HepG2 (cell line): ENCODE measurements around the gene SYP. TPM values are rescaled to one million over a fixed set of nuclear protein-coding genes. Genes with fewer than 3 reads are reported as not detected.

Experiments used
- BRD4 ChIP-seq: sonication (generic); formaldehyde crosslinking; IDR thresholded peaks from 2 replicates; pipeline ENCODE4 v1.4.0; 2020; ENCODE audit warnings: missing genetic modification reagents
- CCAR2 ChIP-seq: fragments of 200-400 bp; formaldehyde crosslinking; optimal IDR thresholded peaks from 2 replicates; pipeline ENCODE3; 2018; ENCODE audit warnings: low read depth, mild to moderate bottlenecking, low read length, moderate library complexity
- ELF3 ChIP-seq: IDR thresholded peaks from 2 replicates; pipeline ENCODE4 v1.6.1; 2016; ENCODE audit warnings: missing genetic modification reagents, missing compliant biosample characterization
- GPN1 ChIP-seq: sonication (generic); formaldehyde crosslinking; IDR thresholded peaks from 2 replicates; pipeline ENCODE4 v1.5.1; 2020; ENCODE audit warnings: missing genetic modification reagents, borderline replicate concordance
- GTF3A ChIP-seq: sonication (generic); formaldehyde crosslinking; conservative IDR thresholded peaks from 2 replicates; pipeline ENCODE4 v1.4.0; 2020; ENCODE audit warnings: mild to moderate bottlenecking, missing genetic modification reagents
- JUNB ChIP-seq: sonication (generic); formaldehyde crosslinking; IDR thresholded peaks from 2 replicates; pipeline ENCODE4 v1.8.0; 2022; ENCODE audit warnings: missing genetic modification reagents, mild to moderate bottlenecking, borderline replicate concordance
- KAT7 ChIP-seq: IDR thresholded peaks from 2 replicates; pipeline ENCODE4 v1.6.1; 2018; ENCODE audit warnings: borderline replicate concordance, missing compliant biosample characterization
- KDM5B ChIP-seq: sonication (generic); formaldehyde crosslinking; IDR thresholded peaks from 2 replicates; pipeline ENCODE4 v1.4.0; 2020; ENCODE audit warnings: missing genetic modification reagents, mild to moderate bottlenecking, borderline replicate concordance
- MEIS2 ChIP-seq: sonication (generic); formaldehyde crosslinking; IDR thresholded peaks from 2 replicates; pipeline ENCODE4 v1.9.0; 2021; ENCODE audit warnings: mild to moderate bottlenecking, missing genetic modification reagents
- NAIF1 ChIP-seq: sonication (generic); formaldehyde crosslinking; IDR thresholded peaks from 2 replicates; pipeline ENCODE4 v1.5.0; 2020; ENCODE audit warnings: mild to moderate bottlenecking, missing genetic modification reagents, borderline replicate concordance
- NRL ChIP-seq: sonication (generic); formaldehyde crosslinking; IDR thresholded peaks from 2 replicates; pipeline ENCODE4 v1.5.0; 2020; ENCODE audit warnings: missing genetic modification reagents, mild to moderate bottlenecking, moderate library complexity, borderline replicate concordance
- PITX1 ChIP-seq: sonication (generic); formaldehyde crosslinking; IDR thresholded peaks from 2 replicates; pipeline ENCODE4 v1.5.1; 2020; ENCODE audit warnings: mild to moderate bottlenecking, missing genetic modification reagents
- PPARG ChIP-seq: conservative IDR thresholded peaks from 2 replicates; pipeline ENCODE4 v1.6.1; 2016; ENCODE audit warnings: missing biosample characterization, missing genetic modification reagents
- SIX4 ChIP-seq: sonication (generic); formaldehyde crosslinking; IDR thresholded peaks from 2 replicates; pipeline ENCODE4 v1.4.0; 2020; ENCODE audit warnings: missing genetic modification reagents
- ZMYM2 ChIP-seq: sonication (generic); formaldehyde crosslinking; IDR thresholded peaks from 2 replicates; pipeline ENCODE4 v1.8.0; 2022; ENCODE audit warnings: mild to moderate bottlenecking, missing genetic modification reagents
- ZNF253 ChIP-seq: sonication (generic); formaldehyde crosslinking; IDR thresholded peaks from 2 replicates; pipeline ENCODE4 v1.8.0; 2022; ENCODE audit warnings: mild to moderate bottlenecking, missing genetic modification reagents, borderline replicate concordance
- ZNF720 ChIP-seq: sonication (generic); formaldehyde crosslinking; IDR thresholded peaks from 2 replicates; pipeline ENCODE4 v1.4.0; 2020; ENCODE audit warnings: missing genetic modification reagents
- ZNF841 ChIP-seq: sonication (generic); formaldehyde crosslinking; IDR thresholded peaks from 2 replicates; pipeline ENCODE4 v1.8.1; 2023; ENCODE audit warnings: missing genetic modification reagents, borderline replicate concordance
- polyA plus RNA-seq, 8 experiments: library from polyadenylated mRNA; depleted of rRNA in 3 of 8; stranded (reverse) in 7 of 8; unstranded in 1 of 8; fragments of >200 nt; fragmentation: Illumina TruSeq in 4 of 8; extraction: Trizol in 4 of 8; gene quantifications; 2 replicates each; pipeline versions ENCODE4 v1.2.1 to v1.2.3, GENCODE V29; 2011 to 2016; ENCODE audit warnings: low read depth in 4 of 8, missing spikeins in 1 of 8, mixed read lengths in 1 of 8; ENCODE audit not compliant: insufficient read depth in 1 of 8
- total RNA-seq, 5 experiments: library from RNA; depleted of rRNA; stranded (reverse); fragments of >200 nt; fragmentation: Illumina TruSeq; extraction: Trizol; gene quantifications; 2 replicates each; pipeline ENCODE4 v1.2.3, GENCODE V29; 2016; ENCODE audit warnings: low read depth in 1 of 5
- TF ChIP-seq, protein P1 (sequence below): sonication (generic); formaldehyde crosslinking; IDR thresholded peaks from 2 replicates; pipeline ENCODE4 v1.8.0; 2022; ENCODE audit warnings: mild to moderate bottlenecking, missing genetic modification reagents, moderate library complexity
- TF ChIP-seq, protein P2 (sequence below): sonication (generic); formaldehyde crosslinking; IDR thresholded peaks from 2 replicates; pipeline ENCODE4 v1.5.0; 2020; ENCODE audit warnings: missing genetic modification reagents
- TF ChIP-seq, protein P3 (sequence below): sonication (generic); formaldehyde crosslinking; IDR thresholded peaks from 2 replicates; pipeline ENCODE4 v1.4.0; 2020; ENCODE audit warnings: missing genetic modification reagents
- TF ChIP-seq, protein P4 (sequence below): sonication (generic); formaldehyde crosslinking; IDR thresholded peaks from 2 replicates; pipeline ENCODE4 v1.8.1; 2022; ENCODE audit warnings: mild to moderate bottlenecking, missing genetic modification reagents

Gene SYP
- total and polyA plus RNA-seq, 2 of the 13 experiments (the other 11 are each of a cell fraction or from before 2014, with no cell fraction given): 2.0 to 2.5 TPM

DNA sequence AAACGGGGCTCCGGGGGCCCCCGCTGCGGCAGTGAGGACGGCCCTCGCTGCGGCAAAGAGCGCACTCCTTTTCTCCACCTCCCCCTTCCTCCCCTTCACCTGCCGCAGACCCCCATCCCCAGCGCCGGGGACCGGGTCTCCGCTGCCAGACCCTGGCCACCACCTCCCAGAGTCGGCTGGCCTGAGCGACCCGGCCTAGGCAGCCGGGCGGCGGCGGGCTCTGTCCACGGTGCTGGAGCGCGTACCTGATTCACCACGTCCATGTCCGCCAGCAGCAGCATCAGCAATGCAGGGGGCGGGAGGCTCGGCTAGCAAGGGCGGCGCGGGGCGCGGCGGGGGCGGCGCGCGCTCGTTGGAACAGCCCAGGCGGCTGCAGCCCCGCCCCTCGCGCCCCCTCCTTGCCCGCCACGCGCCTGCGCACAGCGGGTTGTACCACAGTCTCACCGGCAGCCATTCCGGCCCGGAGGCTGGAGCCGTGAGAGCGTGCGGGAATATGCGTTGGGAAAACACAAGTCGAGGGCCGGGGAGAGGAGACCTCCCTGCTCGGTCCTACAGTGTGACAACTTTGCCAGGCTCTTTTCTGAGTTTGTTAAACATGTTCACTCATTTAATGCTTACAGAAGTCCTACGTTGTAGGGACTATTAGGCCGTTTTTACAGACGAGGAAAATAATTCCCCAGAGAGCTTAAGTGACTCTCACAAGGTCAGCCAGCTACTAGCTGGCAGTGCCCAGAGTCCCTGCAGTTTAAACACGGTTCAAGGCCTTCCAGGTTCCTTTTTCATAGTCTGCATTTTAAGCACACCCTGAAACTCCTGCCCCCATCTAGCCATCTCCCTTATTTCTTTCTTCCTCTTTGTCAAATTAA is at the start of gene SYP (continued):
- TF ChIP-seq PPARG (CRISPR knock-in tag) (0 out of 2 replicates have a peak, but pooled peaks have one; percentile 36), KDM5B (CRISPR knock-in tag) (peak; percentile 52; the same call in 1 of the 2 replicates), GPN1 (CRISPR knock-in tag) (no peak), ZNF841 (CRISPR knock-in tag) (no peak), CCAR2 (no peak), MEIS2 (CRISPR knock-in tag) (peak; percentile 95), ZNF720 (CRISPR knock-in tag) (no peak), SIX4 (CRISPR knock-in tag) (no peak), JUNB (CRISPR knock-in tag) (no peak), PITX1 (CRISPR knock-in tag) (no peak), ZNF253 (0 out of 2 replicates have a peak, but pooled peaks have one; percentile 60), NRL (CRISPR knock-in tag) (no peak), GTF3A (CRISPR knock-in tag) (no peak), KAT7 (CRISPR knock-in tag) (0 out of 2 replicates have a peak, but pooled peaks have one; percentile 38), ZMYM2 (CRISPR knock-in tag) (no peak), NAIF1 (CRISPR knock-in tag) (no peak), BRD4 (CRISPR knock-in tag) (peak; percentile 51; the same call in 1 of the 2 replicates), ELF3 (peak; percentile 44; the same call in 1 of the 2 replicates)
- TF ChIP-seq, protein P1, sequence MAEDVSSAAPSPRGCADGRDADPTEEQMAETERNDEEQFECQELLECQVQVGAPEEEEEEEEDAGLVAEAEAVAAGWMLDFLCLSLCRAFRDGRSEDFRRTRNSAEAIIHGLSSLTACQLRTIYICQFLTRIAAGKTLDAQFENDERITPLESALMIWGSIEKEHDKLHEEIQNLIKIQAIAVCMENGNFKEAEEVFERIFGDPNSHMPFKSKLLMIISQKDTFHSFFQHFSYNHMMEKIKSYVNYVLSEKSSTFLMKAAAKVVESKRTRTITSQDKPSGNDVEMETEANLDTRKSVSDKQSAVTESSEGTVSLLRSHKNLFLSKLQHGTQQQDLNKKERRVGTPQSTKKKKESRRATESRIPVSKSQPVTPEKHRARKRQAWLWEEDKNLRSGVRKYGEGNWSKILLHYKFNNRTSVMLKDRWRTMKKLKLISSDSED (CRISPR knock-in tag): no peak
- TF ChIP-seq, protein P2, sequence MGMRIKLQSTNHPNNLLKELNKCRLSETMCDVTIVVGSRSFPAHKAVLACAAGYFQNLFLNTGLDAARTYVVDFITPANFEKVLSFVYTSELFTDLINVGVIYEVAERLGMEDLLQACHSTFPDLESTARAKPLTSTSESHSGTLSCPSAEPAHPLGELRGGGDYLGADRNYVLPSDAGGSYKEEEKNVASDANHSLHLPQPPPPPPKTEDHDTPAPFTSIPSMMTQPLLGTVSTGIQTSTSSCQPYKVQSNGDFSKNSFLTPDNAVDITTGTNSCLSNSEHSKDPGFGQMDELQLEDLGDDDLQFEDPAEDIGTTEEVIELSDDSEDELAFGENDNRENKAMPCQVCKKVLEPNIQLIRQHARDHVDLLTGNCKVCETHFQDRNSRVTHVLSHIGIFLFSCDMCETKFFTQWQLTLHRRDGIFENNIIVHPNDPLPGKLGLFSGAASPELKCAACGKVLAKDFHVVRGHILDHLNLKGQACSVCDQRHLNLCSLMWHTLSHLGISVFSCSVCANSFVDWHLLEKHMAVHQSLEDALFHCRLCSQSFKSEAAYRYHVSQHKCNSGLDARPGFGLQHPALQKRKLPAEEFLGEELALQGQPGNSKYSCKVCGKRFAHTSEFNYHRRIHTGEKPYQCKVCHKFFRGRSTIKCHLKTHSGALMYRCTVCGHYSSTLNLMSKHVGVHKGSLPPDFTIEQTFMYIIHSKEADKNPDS: no peak
- TF ChIP-seq, protein P3, sequence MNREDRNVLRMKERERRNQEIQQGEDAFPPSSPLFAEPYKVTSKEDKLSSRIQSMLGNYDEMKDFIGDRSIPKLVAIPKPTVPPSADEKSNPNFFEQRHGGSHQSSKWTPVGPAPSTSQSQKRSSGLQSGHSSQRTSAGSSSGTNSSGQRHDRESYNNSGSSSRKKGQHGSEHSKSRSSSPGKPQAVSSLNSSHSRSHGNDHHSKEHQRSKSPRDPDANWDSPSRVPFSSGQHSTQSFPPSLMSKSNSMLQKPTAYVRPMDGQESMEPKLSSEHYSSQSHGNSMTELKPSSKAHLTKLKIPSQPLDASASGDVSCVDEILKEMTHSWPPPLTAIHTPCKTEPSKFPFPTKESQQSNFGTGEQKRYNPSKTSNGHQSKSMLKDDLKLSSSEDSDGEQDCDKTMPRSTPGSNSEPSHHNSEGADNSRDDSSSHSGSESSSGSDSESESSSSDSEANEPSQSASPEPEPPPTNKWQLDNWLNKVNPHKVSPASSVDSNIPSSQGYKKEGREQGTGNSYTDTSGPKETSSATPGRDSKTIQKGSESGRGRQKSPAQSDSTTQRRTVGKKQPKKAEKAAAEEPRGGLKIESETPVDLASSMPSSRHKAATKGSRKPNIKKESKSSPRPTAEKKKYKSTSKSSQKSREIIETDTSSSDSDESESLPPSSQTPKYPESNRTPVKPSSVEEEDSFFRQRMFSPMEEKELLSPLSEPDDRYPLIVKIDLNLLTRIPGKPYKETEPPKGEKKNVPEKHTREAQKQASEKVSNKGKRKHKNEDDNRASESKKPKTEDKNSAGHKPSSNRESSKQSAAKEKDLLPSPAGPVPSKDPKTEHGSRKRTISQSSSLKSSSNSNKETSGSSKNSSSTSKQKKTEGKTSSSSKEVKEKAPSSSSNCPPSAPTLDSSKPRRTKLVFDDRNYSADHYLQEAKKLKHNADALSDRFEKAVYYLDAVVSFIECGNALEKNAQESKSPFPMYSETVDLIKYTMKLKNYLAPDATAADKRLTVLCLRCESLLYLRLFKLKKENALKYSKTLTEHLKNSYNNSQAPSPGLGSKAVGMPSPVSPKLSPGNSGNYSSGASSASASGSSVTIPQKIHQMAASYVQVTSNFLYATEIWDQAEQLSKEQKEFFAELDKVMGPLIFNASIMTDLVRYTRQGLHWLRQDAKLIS (CRISPR knock-in tag): no peak
- TF ChIP-seq, protein P4, sequence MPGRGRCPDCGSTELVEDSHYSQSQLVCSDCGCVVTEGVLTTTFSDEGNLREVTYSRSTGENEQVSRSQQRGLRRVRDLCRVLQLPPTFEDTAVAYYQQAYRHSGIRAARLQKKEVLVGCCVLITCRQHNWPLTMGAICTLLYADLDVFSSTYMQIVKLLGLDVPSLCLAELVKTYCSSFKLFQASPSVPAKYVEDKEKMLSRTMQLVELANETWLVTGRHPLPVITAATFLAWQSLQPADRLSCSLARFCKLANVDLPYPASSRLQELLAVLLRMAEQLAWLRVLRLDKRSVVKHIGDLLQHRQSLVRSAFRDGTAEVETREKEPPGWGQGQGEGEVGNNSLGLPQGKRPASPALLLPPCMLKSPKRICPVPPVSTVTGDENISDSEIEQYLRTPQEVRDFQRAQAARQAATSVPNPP (CRISPR knock-in tag): no peak
